IPS-18a (cell line): ENCODE data around the gene SGCG.

Experiments used
- H3K27ac ChIP-seq: one replicate; pipeline ENCODE4 v1.5.1; 2013; ENCODE audit warnings: low read length
- H3K27me3 ChIP-seq: one replicate; pipeline ENCODE4 v1.6.1; 2013; ENCODE audit warnings: mild to moderate bottlenecking, low read length; ENCODE audit not compliant: control insufficient read depth, insufficient read depth
- H3K36me3 ChIP-seq: one replicate; pipeline ENCODE4 v1.6.1; 2013; ENCODE audit warnings: low read depth, low read length; ENCODE audit not compliant: control insufficient read depth
- H3K4me1 ChIP-seq: one replicate; pipeline ENCODE4 v1.6.1; 2013; ENCODE audit warnings: low read depth, low read length; ENCODE audit not compliant: control insufficient read depth
- H3K4me3 ChIP-seq: one replicate; pipeline ENCODE4 v1.5.1; 2013; ENCODE audit warnings: low read length
- H3K9ac ChIP-seq: one replicate; pipeline ENCODE4 v1.6.1; 2013; ENCODE audit warnings: mild to moderate bottlenecking, low read length, moderate library complexity
- H3K9me3 ChIP-seq: one replicate; pipeline ENCODE4 v1.6.1; 2013; ENCODE audit warnings: low read depth, low read length; ENCODE audit not compliant: control insufficient read depth

The SGCG gene

GRCh38 chr13:23367907-23368306, 187.1 kb downstream of the SGCG start:
- Histone ChIP-seq H3K36me3 (peaks cover 75% of the 10 kb centered on the region), H3K9me3 (no peaks in the 10 kb centered on the region)

DNA sequence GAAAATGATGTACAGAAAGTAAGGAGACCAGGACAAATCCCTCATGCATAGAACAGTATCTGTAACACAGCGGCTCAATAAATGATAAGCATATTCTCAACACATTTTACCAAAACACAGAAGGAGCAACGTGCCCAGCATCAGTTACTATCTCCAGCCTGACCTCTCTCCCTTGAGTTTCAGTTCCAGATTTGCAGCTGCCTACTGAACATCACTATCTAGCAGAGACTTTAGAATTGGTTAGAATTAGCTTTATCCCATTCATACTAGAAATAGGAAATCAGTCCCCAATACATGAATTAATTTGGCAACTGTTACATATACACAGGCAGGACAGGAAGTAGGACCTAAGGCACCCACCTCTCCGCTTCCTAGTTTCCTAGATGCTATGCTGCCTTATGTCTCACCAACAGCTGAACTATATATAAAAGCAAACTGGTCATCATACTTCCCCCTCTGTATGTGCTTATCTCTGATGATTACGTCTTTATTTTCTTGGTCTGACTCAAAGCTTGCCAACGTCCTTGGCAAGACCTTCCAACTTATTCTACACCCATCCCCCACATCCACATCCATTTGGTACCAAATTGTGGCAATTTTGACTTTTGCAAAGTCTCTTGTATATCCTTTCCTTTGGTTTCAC, 191.6 kb downstream of the SGCG start:
- Histone ChIP-seq H3K4me3 (no peak overlapping the region), H3K27ac (no peak overlapping the region), H3K36me3 (peaks cover 38% of the 10 kb centered on the region), H3K9ac (no peak overlapping the region), H3K27me3 (no peaks in the 10 kb centered on the region), H3K9me3 (no peaks in the 10 kb centered on the region), H3K4me1 (peaks cover 11% of the 10 kb centered on the region)

More at GRCh38 chr13:23367907-23368306, 187.1 kb downstream of the SGCG start:
- Histone ChIP-seq H3K4me1 (no peaks in the 10 kb centered on the region), H3K27me3 (no peaks in the 10 kb centered on the region), H3K27ac (no peak overlapping the region), H3K4me3 (no peak overlapping the region), H3K9ac (no peak overlapping the region)
